ENCODE measurements around the gene RAP1A.
"Not testable (repeated sequence)": the region's sequence is repeated elsewhere in the genome, so short reads cannot be mapped to it uniquely, and the experiment has no call there.

RAP1A gene

DNA sequence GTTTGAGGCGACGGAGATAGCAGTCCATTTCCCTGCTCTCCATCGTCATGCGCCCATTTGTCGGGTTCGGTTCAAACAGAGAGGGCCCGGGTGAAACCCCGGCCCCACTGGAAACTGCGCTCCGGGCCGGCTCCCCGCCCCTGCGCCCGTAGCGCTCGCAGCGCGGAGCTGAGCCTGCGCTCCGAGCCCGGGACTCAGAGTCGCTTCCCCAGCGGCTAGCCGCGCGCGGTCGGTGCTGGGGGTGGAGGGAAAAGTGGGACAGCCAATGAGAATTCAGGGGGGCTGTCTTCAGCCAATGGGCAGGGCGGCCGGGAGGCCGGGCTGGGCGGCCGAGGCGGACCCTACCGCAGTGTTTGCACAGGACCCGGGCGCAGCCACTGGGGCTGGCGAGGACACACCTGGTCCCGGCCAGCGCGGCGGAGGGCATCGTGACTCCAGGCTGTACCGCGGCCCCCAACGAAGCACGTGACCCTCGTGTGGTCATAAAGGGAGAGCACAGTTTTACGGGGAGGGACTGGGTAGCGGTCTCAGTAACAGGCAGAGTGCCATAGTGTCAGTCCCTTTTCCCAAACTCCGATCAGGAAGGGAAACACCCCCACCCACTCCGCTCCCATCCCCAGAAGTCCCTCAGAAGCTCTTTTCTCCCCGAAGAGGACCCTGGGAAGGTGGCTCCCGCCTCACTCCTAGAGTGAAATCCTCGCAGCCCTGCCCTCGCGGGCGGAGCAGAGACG, 119.8 kb downstream of the RAP1A start, which contains the start of gene INKA2:
Gene INKA2 (minus strand): TSS at position 202 of the 731 bp plus-strand sequence. CDS start 153 bp downstream, at position 49.
- peak within 1 kb of the TSS; percentile 68 for H3K4me3 ChIP-seq (ENCODE audit: low read depth, low read length)
- peak; percentile 95 for DNase-seq
- TF ChIP-seq, protein P1, sequence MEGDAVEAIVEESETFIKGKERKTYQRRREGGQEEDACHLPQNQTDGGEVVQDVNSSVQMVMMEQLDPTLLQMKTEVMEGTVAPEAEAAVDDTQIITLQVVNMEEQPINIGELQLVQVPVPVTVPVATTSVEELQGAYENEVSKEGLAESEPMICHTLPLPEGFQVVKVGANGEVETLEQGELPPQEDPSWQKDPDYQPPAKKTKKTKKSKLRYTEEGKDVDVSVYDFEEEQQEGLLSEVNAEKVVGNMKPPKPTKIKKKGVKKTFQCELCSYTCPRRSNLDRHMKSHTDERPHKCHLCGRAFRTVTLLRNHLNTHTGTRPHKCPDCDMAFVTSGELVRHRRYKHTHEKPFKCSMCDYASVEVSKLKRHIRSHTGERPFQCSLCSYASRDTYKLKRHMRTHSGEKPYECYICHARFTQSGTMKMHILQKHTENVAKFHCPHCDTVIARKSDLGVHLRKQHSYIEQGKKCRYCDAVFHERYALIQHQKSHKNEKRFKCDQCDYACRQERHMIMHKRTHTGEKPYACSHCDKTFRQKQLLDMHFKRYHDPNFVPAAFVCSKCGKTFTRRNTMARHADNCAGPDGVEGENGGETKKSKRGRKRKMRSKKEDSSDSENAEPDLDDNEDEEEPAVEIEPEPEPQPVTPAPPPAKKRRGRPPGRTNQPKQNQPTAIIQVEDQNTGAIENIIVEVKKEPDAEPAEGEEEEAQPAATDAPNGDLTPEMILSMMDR (IDR thresholded peaks at IDR 0.05; ENCODE audit: low read depth, low read length): no peak
- peaks cover 23% of the 10 kb centered on the region for H3K36me3 ChIP-seq
- H3K9me3 ChIP-seq (ENCODE audit: severe bottlenecking): no peaks in the 10 kb centered on the region
- peak within 1 kb of the TSS; percentile 77 for H3K27ac ChIP-seq
- H3K27me3 ChIP-seq (ENCODE audit: insufficient read depth, low read depth, severe bottlenecking): no peaks in the 10 kb centered on the region

DNA sequence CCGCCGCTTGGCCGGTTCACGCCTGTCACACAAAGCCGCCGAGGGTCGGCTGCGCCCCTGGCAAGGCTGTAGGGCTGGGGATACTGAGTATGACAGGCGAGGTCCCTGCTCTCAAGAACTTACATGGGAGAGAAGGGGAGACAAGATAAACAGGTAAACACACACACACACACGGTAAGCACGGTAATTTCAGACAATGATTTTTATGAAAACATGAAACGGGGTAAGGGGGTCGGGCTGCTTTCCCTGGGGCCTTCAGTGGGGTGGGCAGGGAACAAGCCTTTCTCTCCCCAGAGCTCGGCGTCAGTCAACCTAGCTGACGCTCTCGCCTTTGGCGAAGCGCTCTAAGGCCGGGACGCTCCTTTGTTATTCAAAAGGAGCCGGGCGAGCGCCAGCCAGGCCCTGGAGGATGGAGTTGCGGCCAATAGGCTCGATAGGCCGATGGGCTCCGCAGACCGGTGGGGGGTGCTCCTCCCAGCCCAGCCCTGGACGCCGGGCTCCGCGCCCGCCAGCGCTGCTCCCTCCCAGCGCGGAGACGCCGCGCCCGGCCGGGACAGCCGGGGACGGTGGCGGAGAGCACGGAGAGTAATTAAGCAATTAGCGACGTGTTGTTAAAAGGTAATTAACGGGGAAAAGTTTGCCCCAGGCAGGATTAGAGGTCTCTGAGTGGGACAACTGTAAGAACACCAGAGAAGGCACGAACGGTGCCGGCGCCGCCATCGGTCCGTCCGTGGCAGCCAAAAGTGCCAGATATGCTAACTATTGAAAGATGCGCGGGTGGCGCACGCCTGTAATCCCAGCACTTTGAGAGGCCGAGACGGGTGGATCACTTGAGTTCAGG, 120.6 kb downstream of the RAP1A start:
- DNase-seq: peak; percentile 63
- Histone ChIP-seq H3K27ac (peak overlapping the region; percentile 77), H3K36me3 (peaks cover 15% of the 10 kb centered on the region)

DNA sequence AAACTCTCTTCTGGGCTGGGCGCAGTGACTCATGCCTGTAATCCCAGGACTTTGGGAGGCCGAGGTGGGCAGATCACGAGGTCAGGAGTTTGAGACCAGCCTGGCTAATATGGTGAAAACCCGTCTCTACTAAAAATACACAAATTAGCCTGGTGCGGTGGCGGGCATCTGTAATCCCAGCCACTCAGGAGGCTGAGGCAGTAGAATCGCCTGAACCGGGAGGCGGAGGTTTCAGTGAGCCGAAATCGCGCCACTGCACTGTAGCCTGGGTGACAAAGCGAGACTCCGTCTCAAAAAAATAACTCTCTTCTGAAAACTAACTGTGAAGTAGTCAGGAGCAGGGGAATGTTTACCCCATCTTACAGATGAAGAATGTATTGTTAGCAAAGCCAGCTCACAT, 122.7 kb downstream of the RAP1A start:
- not testable (repeated sequence) for DNase-seq; H3K27ac ChIP-seq; H3K36me3 ChIP-seq; H3K9me3 ChIP-seq (ENCODE audit: severe bottlenecking); H3K27me3 ChIP-seq (ENCODE audit: insufficient read depth, low read depth, severe bottlenecking); H3K4me3 ChIP-seq (ENCODE audit: low read depth, low read length)

More for the DNA sequence above, 120.6 kb downstream of the RAP1A start:
- Histone ChIP-seq H3K27me3 (ENCODE audit: insufficient read depth, low read depth, severe bottlenecking) (no peaks in the 10 kb centered on the region), H3K4me3 (ENCODE audit: low read depth, low read length) (peak overlapping the region; percentile 68), H3K9me3 (ENCODE audit: severe bottlenecking) (no peaks in the 10 kb centered on the region)
- TF ChIP-seq, protein P1 (IDR thresholded peaks at IDR 0.05; ENCODE audit: low read depth, low read length): 0 out of 2 replicates have a peak, but pooled peaks have one; percentile 9

DNA sequence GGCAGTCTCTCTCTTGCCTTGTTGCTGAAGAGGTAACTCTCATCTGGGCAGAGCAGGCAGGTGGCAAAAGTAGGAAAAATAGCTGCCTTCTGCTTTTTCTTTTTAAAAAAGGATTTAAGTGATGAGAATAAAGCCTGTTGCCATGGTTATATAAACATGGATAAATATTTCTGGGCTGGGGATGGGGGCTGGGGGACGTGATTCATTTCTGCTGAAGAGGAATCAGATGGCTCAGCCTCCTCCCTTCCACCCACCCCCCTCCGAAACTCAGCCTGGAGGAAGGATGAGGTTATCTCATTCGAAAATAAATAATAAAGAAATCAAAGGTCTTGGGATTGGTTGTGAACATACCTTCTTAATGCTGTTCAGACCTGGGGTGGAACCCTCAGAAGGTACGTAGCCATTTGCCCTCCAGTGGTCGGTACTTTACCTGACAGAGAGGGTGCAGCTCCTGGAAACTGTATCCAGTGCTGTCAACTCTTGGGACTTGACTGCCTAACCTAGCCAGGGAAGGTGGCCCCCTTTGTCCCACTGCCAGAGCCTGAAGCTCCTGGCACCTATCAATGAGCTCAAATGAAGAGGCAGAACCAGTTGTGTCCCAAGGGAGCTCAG, 123.5 kb downstream of the RAP1A start:
- no peak overlapping the region for H3K4me3 ChIP-seq (ENCODE audit: low read depth, low read length)
- TF ChIP-seq, protein P1 (IDR thresholded peaks at IDR 0.05; ENCODE audit: low read depth, low read length): no peak
- no peaks in the 10 kb centered on the region for H3K36me3 ChIP-seq
- H3K9me3 ChIP-seq (ENCODE audit: severe bottlenecking): peaks cover 3% of the 10 kb centered on the region
- DNase-seq: no peak
- no peak overlapping the region for H3K27ac ChIP-seq
- no peaks in the 10 kb centered on the region for H3K27me3 ChIP-seq (ENCODE audit: insufficient read depth, low read depth, severe bottlenecking)

DNA sequence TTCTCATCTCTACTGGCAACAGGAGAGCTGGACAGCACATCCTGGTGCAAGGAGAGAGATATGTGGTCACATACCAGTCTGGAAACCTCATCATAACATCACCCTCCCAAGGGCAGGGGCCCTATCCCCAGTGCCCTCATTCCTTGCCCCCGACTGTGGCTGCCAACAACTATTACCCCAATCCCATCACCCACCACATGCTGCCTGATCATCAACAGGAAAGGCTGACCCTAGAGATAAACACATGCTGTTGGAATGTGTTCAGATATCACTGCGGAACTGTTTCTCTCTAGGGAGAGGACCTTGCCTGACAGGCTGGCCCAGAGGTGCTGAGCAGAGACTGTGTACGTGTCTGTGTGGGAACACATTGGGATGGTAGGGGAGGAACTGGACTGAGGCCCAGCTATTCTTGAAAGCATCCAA, 124.1 kb downstream of the RAP1A start:
- no peaks in the 10 kb centered on the region for H3K36me3 ChIP-seq
- DNase-seq: no peak
- no peak overlapping the region for H3K4me3 ChIP-seq (ENCODE audit: low read depth, low read length)

More for the DNA sequence above, 124.1 kb downstream of the RAP1A start:
- Histone ChIP-seq H3K9me3 (ENCODE audit: severe bottlenecking) (peaks cover 3% of the 10 kb centered on the region), H3K27ac (no peak overlapping the region), H3K27me3 (ENCODE audit: insufficient read depth, low read depth, severe bottlenecking) (no peaks in the 10 kb centered on the region)
- TF ChIP-seq, protein P1 (IDR thresholded peaks at IDR 0.05; ENCODE audit: low read depth, low read length): no peak
